Smooth muscle cell of the umbilical artery (primary cell): ENCODE measurements around the gene CT45A5. TPM values are rescaled to one million over a fixed set of nuclear protein-coding genes. Genes with fewer than 3 reads are reported as not detected.

Experiments used
- total RNA-seq: library from RNA; depleted of rRNA; stranded (reverse); fragments of >200 nt; gene quantifications from 2 replicates; pipeline ENCODE4 v1.2.3, GENCODE V29; 2014

CT45A5 gene
- total RNA-seq = not detected in 2 replicates

GRCh38 chrX:135785403-135785802 lies at the start of gene CT45A5:
CT45A5 (minus strand) TSS chrX:135785503; CDS start chrX:135781729, 3,774 bp downstream.

GRCh38 chrX:135819912-135820311 lies 34.6 kb upstream of the CT45A5 start, which contains the start of gene CT45A2:
CT45A2 (minus strand) TSS chrX:135820012; CDS start chrX:135816265, 3,747 bp downstream.

DNA sequence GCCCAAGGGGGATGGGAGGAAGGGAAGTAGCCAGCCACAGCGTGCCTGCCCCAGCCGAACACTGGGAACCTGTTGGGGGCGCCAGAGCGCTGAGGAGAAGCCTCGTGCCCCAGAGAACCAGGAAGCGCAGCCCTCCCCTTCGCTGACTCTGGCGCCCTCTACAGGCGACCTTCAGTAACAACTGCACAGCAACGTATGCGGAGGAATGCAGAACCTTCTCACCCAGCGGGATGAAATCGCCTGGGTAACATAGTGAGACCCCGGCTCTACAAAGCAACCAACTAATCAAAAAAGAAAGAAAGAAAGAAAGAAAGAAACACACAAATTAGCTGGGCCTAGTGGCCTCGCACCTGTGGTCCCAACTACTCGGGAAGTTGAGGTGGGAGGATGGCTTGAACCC lies 17.4 kb upstream of the CT45A5 start, which contains the start of gene CT45A6:
CT45A6 (minus strand) TSS at position 101 of the 400 bp plus-strand sequence. CDS start 3,794 bp downstream, outside the sequence.

GRCh38 chrX:135768091-135768490 lies 17.2 kb downstream of the CT45A5 start, which contains the start of gene CT45A3:
CT45A3 (minus strand) TSS chrX:135768191; CDS start chrX:135764444, 3,747 bp downstream.

Other genes starting within 250 kb of the CT45A5 start
- gene CT45A1, start 71.9 kb downstream of the CT45A5 start, total RNA-seq = not detected in 2 replicates
- not detected in 2 replicates for gene CT45A3, start 17.3 kb downstream of the CT45A5 start, total RNA-seq
- not detected in 2 replicates for gene CT45A6, start 17.3 kb upstream of the CT45A5 start, total RNA-seq
- gene CT45A2, start 34.5 kb upstream of the CT45A5 start, total RNA-seq = not detected in 2 replicates
- not detected in 2 replicates for gene CT45A7, start 51.8 kb upstream of the CT45A5 start, total RNA-seq
- not detected in 2 replicates for gene CT45A8, start 69.0 kb upstream of the CT45A5 start, total RNA-seq
- gene CT45A9, start 86.3 kb upstream of the CT45A5 start, total RNA-seq = not detected in 2 replicates
- not detected in 2 replicates for gene CT45A10, start 107.9 kb upstream of the CT45A5 start, total RNA-seq
- not detected in 2 replicates for gene SAGE1, start 108.2 kb upstream of the CT45A5 start, total RNA-seq
- gene MMGT1, start 188.5 kb upstream of the CT45A5 start, total RNA-seq = 9.5 and 17.8 TPM in 2 replicates
- gene SLC9A6, start 199.9 kb upstream of the CT45A5 start, total RNA-seq = 24.4 and 29.4 TPM in 2 replicates